ENCODE data around the gene PDE2A.
A peak's percentile ranks its signal among the peaks of the same experiment; 100 is the strongest.

PDE2A gene

GRCh38 chr11:72673943-72674828 lies at the start of gene PDE2A:
PDE2A (minus strand) TSS chr11:72674422; CDS start chr11:72674207, 215 bp downstream.
- DNase-seq = peak; percentile 70

GRCh38 chr11:72723508-72723907 lies 49.3 kb upstream of the PDE2A start:
- DNase-seq = no peak

GRCh38 chr11:72722050-72722748 lies 48.0 kb upstream of the PDE2A start:
- peak; percentile 95 for DNase-seq

- DNase-seq = no peak
These were observed 47.4 kb upstream of the PDE2A start for GRCh38 chr11:72721689-72722049.

- no peak for DNase-seq
These were observed 47.1 kb upstream of the PDE2A start for GRCh38 chr11:72721276-72721675.

DNA sequence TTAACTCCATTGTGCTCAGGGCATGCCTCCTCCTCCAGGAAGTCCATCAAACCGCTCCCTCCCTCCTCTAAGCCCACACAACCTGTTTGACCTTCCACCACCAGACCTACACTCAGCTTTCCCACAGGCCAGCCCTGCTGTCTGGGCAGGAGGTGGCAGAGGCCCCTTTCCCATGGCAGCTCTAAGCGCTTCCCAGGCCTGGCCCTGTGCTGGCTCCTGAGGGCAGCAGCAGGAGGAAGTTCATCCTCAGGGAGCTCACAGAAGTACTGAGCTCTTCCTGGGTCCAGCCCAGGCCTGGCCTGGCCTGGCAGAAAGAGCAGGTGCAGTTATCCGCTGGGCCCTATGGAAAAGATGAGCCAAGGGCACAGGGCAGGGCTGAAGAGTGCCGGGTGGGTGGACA lies 46.6 kb upstream of the PDE2A start:
- no peak for DNase-seq

DNA sequence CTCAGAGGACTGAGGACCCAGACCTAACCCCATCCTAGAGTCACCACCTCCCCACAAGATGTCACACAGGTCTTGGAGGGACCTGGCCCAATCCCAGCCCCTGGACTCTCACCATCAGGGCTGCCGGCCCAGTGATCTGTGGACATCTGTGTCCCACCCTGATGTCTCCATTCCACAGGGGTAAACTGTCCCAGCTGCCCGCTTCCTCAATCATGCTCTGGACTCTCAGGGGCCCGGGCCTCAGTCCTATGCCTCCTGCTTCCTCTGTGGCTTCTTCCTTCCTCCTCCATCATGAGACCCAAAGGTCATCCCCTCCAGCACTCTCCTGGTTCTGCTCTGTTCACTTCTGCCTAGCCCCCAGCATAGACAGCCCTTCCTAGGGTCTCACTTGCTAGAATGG lies 45.8 kb upstream of the PDE2A start:
- DNase-seq = no peak

- DNase-seq = no peak
These were observed 45.3 kb upstream of the PDE2A start for GRCh38 chr11:72719551-72719950.

GRCh38 chr11:72719144-72719543 lies 44.9 kb upstream of the PDE2A start:
- DNase-seq = no peak

DNA sequence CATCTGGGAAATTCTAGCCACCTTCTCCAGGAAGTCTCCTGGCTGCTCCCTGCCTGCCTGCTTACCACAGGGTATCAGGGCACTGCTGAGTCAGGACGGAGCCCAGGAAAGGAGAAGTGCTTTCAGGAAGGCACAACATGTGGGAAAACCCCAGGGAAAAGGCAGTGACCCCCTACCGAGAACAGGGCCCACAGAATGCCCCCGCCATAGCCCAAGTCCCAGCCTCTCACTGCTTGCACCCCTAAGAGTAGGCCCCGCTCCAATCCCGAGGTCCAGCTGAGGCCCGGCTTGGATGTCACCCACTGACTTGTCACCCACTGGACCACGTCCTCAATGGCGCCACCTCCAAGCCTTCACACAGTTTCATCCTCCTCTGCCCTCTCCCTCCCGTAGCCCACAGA lies 43.9 kb upstream of the PDE2A start:
- DNase-seq = no peak

DNA sequence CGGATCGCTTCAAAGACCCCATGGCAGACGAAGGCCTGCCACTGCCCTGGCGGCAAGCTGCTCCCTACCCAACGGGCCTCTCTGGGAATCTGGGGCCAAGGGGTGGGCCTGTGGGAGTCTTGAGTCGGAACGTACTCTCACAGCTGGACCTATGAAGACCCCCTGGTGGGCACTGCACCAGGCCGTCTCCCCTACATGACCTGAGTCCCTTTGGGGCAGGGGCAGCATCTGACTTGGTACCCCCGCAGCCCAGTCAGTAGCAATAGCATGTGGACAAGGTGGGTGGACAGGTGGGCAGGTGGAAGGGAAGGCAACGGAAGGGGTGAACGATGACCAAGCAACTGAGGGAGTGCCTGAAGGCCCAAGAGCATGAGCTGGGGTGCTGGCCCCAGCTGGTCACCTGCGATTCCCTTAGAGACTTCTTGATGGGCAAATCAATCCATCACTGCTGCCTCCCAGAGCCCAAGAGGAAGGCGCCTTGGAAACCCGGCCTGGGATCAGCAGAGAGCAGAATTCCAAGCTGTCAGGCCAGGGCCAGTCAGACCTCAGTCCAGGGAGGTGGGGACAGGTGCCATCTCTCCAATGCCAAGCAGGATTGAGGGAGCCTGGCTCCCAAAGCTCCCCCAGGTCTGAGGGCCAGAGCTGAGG lies 42.7 kb upstream of the PDE2A start:
- no peak for DNase-seq

GRCh38 chr11:72716290-72716689 lies 42.1 kb upstream of the PDE2A start:
- DNase-seq = peak; percentile 74

DNA sequence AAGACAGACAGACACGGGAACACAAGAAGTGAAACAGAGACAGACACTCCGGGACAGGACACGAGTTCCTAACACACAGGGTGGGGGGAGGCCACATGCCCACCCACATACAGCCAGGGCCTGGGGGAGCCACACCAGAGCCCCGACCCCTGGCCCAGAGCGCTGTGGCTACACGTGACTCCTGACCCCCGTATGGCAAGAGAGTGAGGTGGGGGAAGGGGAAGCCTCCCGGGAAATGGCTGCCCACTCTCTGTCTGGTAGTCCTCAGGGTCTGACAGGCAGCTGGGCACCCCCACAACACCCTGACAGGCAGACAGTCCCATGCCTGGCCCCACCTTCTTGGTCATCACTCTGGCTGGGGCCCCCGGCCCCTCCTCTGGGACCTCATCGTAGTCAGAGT lies 38.6 kb upstream of the PDE2A start:
- DNase-seq = no peak

DNA sequence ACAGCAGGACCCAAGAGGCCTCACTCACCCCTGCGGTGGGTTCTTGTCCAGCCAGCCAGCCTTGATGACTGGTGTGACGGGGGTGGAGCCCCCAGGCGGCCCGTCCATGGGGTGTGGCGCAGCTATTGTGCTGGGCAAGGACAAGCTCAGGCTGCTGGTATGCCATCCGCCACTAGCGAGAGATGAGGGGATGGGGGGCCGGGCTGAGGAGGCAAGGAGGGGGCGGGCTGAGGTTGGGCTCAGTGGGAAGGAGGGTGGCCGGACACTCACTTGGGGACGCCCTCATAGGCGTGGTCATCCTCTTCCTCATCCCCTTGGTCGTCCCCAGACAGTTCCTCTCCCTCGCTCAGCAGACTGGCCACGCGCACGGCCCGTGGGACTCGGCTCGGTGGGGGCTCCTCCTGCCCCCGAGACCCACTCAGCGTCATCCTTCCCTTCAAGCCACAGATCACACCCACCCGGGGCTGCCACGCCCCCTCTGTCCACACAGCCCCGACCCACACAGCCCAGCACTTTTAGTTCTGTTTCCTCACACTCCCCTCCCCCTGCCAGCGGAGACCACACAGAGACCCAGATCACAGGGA lies 38.0 kb upstream of the PDE2A start:
- DNase-seq = peak; percentile 42

- no peak for DNase-seq
These were observed 36.9 kb upstream of the PDE2A start for GRCh38 chr11:72711141-72711540.

DNA sequence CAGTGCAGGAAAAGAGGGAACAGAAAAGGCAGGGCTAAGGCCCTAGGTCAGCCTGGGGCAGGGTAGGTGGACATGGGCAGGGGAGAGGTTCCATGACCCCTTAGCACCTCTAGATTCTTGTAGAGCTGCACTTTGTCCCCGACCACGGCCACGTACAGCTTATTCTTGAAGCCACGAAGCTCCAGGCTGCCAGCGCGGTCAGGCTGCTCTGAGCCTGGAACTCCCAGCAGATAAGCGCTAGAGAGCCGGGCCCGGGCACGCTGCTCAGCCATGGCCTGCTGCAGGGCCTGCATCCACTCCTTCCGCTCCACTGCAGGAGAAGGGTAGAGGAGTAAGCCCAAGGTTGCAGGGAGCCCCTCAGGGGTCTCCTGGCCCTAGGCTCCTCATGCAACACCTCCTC lies 36.1 kb upstream of the PDE2A start:
- no peak for DNase-seq

DNA sequence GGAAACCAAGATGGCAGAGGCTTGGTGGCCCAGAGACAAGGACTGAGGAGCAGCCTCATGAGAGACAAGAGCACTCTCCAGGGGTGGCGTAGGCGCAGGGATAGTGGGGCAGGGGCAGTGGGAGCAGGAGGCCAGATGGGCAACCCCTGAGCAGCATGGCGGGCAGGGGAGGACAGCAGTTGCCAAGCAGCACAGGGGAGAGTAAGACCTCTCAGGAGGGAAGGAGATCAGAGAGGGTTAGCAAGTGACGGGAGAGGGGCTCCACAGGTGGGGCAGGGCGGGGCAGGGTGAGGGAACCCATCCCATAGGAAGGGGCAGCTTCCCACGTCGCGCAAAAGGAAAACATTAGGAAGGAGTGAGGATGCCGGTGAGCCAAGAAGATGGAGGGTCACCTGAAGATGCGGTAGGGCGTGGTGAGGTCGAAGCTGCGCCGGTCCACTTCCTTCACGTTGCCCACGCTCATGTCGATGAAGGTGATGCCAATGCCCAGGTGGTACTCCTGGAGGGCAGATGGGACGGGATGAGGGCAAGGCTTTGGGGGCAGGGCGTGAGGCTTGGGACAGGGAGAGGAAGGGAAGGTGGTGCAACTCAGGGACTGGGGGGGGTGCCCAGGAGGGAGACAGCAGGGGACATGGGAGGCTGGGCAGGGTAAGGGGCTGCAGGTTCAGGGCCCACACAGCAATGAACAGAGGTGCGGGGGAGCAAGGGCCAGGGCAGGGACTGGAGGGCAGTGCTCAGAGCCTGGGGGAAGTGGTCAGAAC lies 35.4 kb upstream of the PDE2A start:
- DNase-seq = no peak

DNA sequence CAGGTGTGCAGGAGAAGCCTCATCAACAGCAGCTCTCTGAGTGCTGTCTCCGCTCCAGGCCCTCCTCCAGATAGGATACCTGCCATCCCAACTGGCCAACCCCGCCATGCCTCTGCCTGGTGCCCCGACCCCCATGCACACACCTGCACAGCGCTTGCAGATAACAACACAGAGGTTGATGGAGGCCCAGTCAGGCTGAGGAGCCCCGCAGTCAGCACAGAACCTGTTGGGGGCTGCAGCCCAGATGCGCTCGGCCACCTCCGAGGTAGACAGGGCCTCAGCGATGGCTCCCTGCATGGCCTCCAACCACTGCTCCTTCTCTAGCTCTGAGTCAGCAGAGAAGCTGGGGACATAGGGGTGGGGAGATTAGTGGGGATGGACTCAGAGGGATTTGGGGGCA lies 32.8 kb upstream of the PDE2A start:
- DNase-seq = no peak

GRCh38 chr11:72706579-72706978 lies 32.4 kb upstream of the PDE2A start:
- no peak for DNase-seq

DNA sequence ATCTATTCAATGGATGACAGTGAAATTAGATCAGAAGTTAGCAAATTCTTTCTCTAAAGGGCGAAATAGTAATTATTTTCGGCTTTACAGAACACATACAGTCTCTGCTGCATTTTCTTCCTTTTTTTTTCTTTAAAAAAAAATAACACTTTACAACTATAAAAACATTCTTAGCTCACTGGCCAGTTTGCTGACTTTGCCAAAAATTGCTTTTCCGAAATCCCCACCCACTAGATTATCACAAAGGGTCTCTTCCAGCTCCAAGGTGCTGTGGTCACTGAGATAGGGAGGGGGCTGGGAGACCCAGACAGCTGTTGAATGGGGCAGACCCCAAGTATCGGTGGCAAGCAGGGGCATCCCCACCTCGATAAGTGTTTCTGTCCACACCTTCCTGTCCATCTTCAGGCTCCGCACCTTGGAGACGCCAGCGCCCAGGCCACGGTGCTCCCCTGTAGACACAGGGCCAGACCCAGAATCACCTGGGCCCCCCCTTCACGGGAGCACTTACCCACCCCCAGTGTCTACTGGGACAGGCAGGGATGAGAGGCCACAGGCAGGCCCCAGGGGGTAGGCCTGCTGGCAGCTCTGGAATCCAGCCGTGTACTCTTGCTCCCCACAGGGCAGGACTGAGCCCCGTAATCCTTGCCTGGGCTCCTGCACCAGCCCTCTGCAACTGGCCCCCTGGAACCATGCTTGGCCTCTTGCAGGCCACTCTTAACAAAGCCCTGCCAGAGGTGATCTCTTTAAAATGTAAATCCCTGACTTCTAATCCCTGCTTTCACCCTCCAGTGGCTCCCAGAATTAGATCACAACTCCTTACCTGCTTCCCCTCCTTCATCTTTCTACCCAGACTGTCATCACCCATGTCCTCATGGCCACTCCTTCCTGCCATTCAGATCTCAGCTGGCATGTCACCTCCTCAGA lies 31.5 kb upstream of the PDE2A start:
- no peak for DNase-seq

DNA sequence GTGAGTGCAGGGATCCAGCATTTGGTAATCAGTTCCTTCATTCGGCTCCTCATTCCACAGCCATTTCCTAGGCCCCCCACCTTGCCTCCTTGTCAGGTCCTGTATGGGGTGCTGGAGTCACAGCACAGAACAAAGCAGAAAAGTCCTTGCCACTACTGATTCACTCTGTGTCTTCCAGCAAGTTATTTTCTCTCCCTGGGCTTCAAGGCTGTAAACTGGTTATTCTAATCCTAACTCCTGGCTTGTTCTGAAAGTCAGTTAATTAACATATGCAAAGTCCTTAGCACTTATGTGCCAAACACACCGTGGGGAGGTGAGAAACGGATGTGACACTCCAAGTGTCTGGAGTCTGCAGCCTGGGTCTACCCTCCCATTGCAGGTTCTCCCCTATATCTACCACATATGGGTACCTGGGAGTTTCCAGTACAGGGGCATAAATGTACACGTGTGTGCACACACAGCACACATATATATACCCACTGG lies 30.6 kb upstream of the PDE2A start:
- no peak for DNase-seq
